ENCODE results near the gene C1orf74. TPM values are rescaled to one million over a fixed set of nuclear protein-coding genes. Genes with fewer than 3 reads are reported as not detected.

The C1orf74 gene
- total and polyA plus RNA-seq, 2 donors (not counting 3 experiments of a cell fraction or from before 2014, with no cell fraction given): 2.4 to 3.0 TPM

- H2AFZ ChIP-seq (ENCODE audit: low read depth, low read length): no peak overlapping the region
Observed at GRCh38 chr1:209789245-209789644, 4.9 kb upstream of the C1orf74 start.

More at GRCh38 chr1:209789245-209789644, 4.9 kb upstream of the C1orf74 start:
- H3K9me1 ChIP-seq (replicated peaks; ENCODE audit: control insufficient read depth, extremely low read depth, insufficient read depth, low read length): no peaks in the 10 kb centered on the region
- H3K9me3 ChIP-seq (replicated peaks; ENCODE audit: control insufficient read depth, insufficient read depth, low read length): no peaks in the 10 kb centered on the region
- H3K36me3 ChIP-seq (ENCODE audit: control insufficient read depth in 2 of 2, extremely low read depth in 1 of 2, insufficient read depth in 2 of 2, low read length in 2 of 2): peaks cover 7 to 35% of the 10 kb centered on the region in 2 experiments
- ChIA-PET CTCF (no interaction called here), POLR2A (no interaction called here)
- H3K4me2 ChIP-seq (ENCODE audit: insufficient read depth, low read length): no peak overlapping the region
- H4K20me1 ChIP-seq (replicated peaks; ENCODE audit: control insufficient read depth, extremely low read depth, insufficient read depth, low read length): no peaks in the 10 kb centered on the region
- intact Hi-C loops (cut with micrococcal nuclease) (no loop called here), dilution Hi-C loops (cut with MboI; ENCODE audit: extremely low pct_ligation_motif_present, low sequenced_read_pairs) (no loop called here)
- no peak overlapping the region for H3K27ac ChIP-seq (ENCODE audit: insufficient read depth, low read depth, low read length)
- no peaks in the 10 kb centered on the region for H3K79me2 ChIP-seq (ENCODE audit: control insufficient read depth, insufficient read depth, low read length)
- DNase-seq (ENCODE audit: low read depth, low spot score): no peak
- H3K4me1 ChIP-seq (ENCODE audit: control insufficient read depth, extremely low read depth, insufficient read depth, low read length): peaks cover 4% of the 10 kb centered on the region
- FAIRE-seq: no peak
- BruUV-seq (replicated peaks): no TSS peak
- no peak overlapping the region for H3K4me3 ChIP-seq (replicated peaks in 1 of 3; ENCODE audit: insufficient read depth in 1 of 3, low read depth in 1 of 3, low read length in 3 of 3)
- no peaks in the 10 kb centered on the region for H3K27me3 ChIP-seq (ENCODE audit: control insufficient read depth in 2 of 2, insufficient read depth in 2 of 2, low read length in 2 of 2)
- no peak overlapping the region for H3K9ac ChIP-seq (replicated peaks; ENCODE audit: extremely low read depth, insufficient read depth, low read length)
- TF ChIP-seq FOS (IDR thresholded peaks at IDR 0.05; ENCODE audit: borderline replicate concordance, insufficient read depth, low read length): no peak
- no peak for TF ChIP-seq MYC (IDR thresholded peaks at IDR 0.05; ENCODE audit: low read depth, low read length)
- no peak for TF ChIP-seq JUN (IDR thresholded peaks at IDR 0.05; ENCODE audit: borderline replicate concordance, insufficient read depth, insufficient read length, low read depth)
- no peak for TF ChIP-seq POLR2A (IDR thresholded peaks at IDR 0.05; ENCODE audit: low read depth, low read length)
- TF ChIP-seq EZH2 (IDR thresholded peaks at IDR 0.05; ENCODE audit: borderline replicate concordance, low read depth, low read length, severe bottlenecking): no peak
- TF ChIP-seq GATA2 (IDR thresholded peaks at IDR 0.05; ENCODE audit: insufficient read depth, insufficient read length, low read depth, low read length): no peak
- no peak for TF ChIP-seq POLR2AphosphoS5 (IDR thresholded peaks at IDR 0.05; ENCODE audit: insufficient read depth, low read depth, low read length)
- TF ChIP-seq CTCF (IDR thresholded peaks at IDR 0.05; ENCODE audit: extremely low read depth in 1 of 2, insufficient read depth in 1 of 2, low read depth in 1 of 2, low read length in 2 of 2): no peak
- TF ChIP-seq MAX (IDR thresholded peaks at IDR 0.05; ENCODE audit: insufficient read depth, insufficient read length): no peak
